Activated CD8-positive, alpha-beta memory T cell treated with anti-CD3 and anti-CD28 coated beads for 48 hours (primary cell): ENCODE data around the gene NRSN2.
A peak's percentile ranks its signal among the peaks of the same experiment; 100 is the strongest.
"Not testable (repeated sequence)": the region's sequence is repeated elsewhere in the genome, so short reads cannot be mapped to it uniquely, and the experiment has no call there.

Source experiments
- DNase-seq, 3 experiments: peaks; one replicate each; pipeline ENCODE4 v3.0.0-alpha.2; 2020; ENCODE audit warnings: low read depth in 2 of 3, low spot score in 2 of 3

NRSN2 gene

GRCh38 chr20:373171-373890 is 26.4 kb downstream of the NRSN2 start:
- DNase-seq, result no peak

GRCh38 chr20:375265-375889 is 28.5 kb downstream of the NRSN2 start:
- DNase-seq, result no peak

GRCh38 chr20:376089-376488 is 29.2 kb downstream of the NRSN2 start:
- no peak for DNase-seq

GRCh38 chr20:376750-377149 is 29.8 kb downstream of the NRSN2 start:
- DNase-seq, result no peak

- not testable (repeated sequence) for DNase-seq
Observed at GRCh38 chr20:377578-377977, 30.7 kb downstream of the NRSN2 start.

GRCh38 chr20:378961-379336 is 32.0 kb downstream of the NRSN2 start:
- DNase-seq, result no peak

GRCh38 chr20:380763-381580 is 34.1 kb downstream of the NRSN2 start:
- DNase-seq, result peak; percentile 52

GRCh38 chr20:381581-382290 is 34.8 kb downstream of the NRSN2 start:
- DNase-seq, result peak; percentile 40 to 72 (median 56)

GRCh38 chr20:382291-383115 is 35.6 kb downstream of the NRSN2 start:
- DNase-seq, result no peak

GRCh38 chr20:383889-384288 is 37.0 kb downstream of the NRSN2 start:
- DNase-seq, result no peak

GRCh38 chr20:384723-385122 is 37.8 kb downstream of the NRSN2 start:
- DNase-seq, result no peak

- no peak for DNase-seq
Observed at GRCh38 chr20:385448-385847, 38.5 kb downstream of the NRSN2 start.

- not testable (repeated sequence) for DNase-seq
Observed at GRCh38 chr20:386634-387033, 39.7 kb downstream of the NRSN2 start.

- no peak for DNase-seq
Observed at GRCh38 chr20:387520-387919, 40.6 kb downstream of the NRSN2 start.

GRCh38 chr20:388034-388994 is 41.4 kb downstream of the NRSN2 start:
- no peak for DNase-seq

- no peak for DNase-seq
Observed at GRCh38 chr20:389220-389619, 42.3 kb downstream of the NRSN2 start.

GRCh38 chr20:391041-391711 is 44.3 kb downstream of the NRSN2 start:
- DNase-seq, result no peak

- not testable (repeated sequence) for DNase-seq
Observed at GRCh38 chr20:393296-393695, 46.4 kb downstream of the NRSN2 start.

GRCh38 chr20:396252-396618 is 49.3 kb downstream of the NRSN2 start:
- no peak for DNase-seq
